H1 (cell line): ENCODE measurements around the gene DTNB. TPM values are rescaled to one million over a fixed set of nuclear protein-coding genes. Genes with fewer than 3 reads are reported as not detected.
A peak's percentile ranks its signal among the peaks of the same experiment; 100 is the strongest.

Experiments used
- ASH2L ChIP-seq: fragments of 200-600, 300-600 bp; sonication (generic); IDR thresholded peaks from one replicate; pipeline ENCODE4 v1.7.1; 2017; ENCODE audit warnings: low read length
- CHD2 ChIP-seq: IDR thresholded peaks from 2 replicates; pipeline ENCODE4 v1.6.1; 2012; ENCODE audit warnings: low read length, improper control_type of control experiment
- NRF1 ChIP-seq: IDR thresholded peaks from 2 replicates; pipeline ENCODE4 v1.6.1; 2011; ENCODE audit warnings: mild to moderate bottlenecking, low read depth, low read length, improper control_type of control experiment
- PHF8 ChIP-seq: fragments of 200-600 bp; sonication (generic); conservative IDR thresholded peaks from 2 replicates; pipeline ENCODE4 v1.7.1; 2012; ENCODE audit warnings: low read depth, mild to moderate bottlenecking, inconsistent platforms, low read length, moderate library complexity
- RAD21 ChIP-seq, 2 experiments: IDR thresholded peaks in 1 of 2; conservative IDR thresholded peaks in 1 of 2; 2 replicates each; pipeline ENCODE4 v1.6.1; 2011; ENCODE audit warnings: low read depth in 2 of 2, low read length in 2 of 2, improper control_type of control experiment in 1 of 2, inconsistent platforms in 1 of 2, mild to moderate bottlenecking in 1 of 2, moderate library complexity in 1 of 2
- SAP30 ChIP-seq: fragments of 300-600 bp; sonication (generic); IDR thresholded peaks from 2 replicates; pipeline ENCODE4 v1.7.1; 2012; ENCODE audit warnings: low read length, moderate library complexity, mild to moderate bottlenecking, inconsistent platforms; ENCODE audit not compliant: insufficient read depth, insufficient replicate concordance
- SP1 ChIP-seq: IDR thresholded peaks from 2 replicates; pipeline ENCODE4 v1.6.1; 2011; ENCODE audit warnings: low read depth, low read length
- polyA plus RNA-seq, 7 experiments: library from polyadenylated mRNA; depleted of rRNA in 3 of 7; stranded (reverse) in 5 of 7; unstranded in 2 of 7; fragments of >200 nt in 5 of 7; fragments of 200-250 nt in 2 of 7; gene quantifications; 1 replicate in 5 of 7; 2 replicates in 1 of 7; 4 replicates in 1 of 7; pipeline versions ENCODE4 v1.2.1 to v1.2.3, GENCODE V29; 2011 to 2013; ENCODE audit warnings: missing spikeins in 2 of 7, mixed read lengths in 2 of 7
- total RNA-seq: library from RNA; stranded (reverse); fragmentation: NEBNext Ultra II Directional; extraction: Animal tissue kit (Norgen Biotek cat#: 25700); gene quantifications from 2 replicates; pipeline ENCODE4 v1.2.1, GENCODE V29; 2021

The DTNB gene
- total and polyA plus RNA-seq, 2 of the 8 experiments (the other 6 are each of a cell fraction or from before 2014, with no cell fraction given): 39.6 to 49.5 TPM

DNA sequence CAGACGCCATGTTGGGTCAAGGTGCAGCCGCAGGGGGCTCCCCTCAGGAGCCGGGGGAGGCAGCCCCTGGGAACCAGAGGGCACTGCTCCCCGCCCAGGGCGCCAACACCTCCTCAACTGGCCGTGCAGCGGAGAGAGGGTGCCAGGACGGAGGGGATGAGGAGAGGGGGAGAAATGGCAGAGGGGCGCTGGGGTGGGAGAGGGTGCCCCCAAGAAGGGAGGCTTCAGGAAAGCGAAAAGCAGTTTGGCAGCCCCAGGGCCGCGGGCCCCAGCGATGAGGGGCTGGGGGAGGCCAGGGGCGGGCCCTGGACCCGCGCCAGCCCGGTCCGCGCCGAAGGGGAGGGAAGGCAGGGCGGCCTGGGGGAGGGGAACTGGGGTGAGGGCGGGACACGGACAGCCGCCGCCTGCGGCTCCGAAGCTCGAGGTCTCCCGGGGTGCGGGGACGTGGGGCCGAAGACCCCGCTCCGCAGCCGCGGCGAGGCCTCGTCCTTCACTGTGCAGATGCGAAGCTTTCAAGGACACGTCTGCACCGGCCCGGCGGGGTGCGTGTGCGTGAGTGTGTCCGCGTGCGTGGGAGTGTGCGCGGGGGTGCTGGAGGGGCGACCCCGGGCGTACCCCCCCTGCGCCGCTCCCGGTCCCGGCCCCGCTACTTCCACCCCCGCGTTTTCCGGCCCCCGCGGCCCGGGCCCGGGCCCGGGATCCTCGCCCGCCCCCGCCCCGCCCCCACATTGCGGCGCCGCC lies 333.0 kb downstream of the DTNB start (continued):
- no peak for TF ChIP-seq SP1
- TF ChIP-seq RAD21 (IDR thresholded peaks at IDR 0.05 in 1 of 2, conservative IDR thresholded peaks at IDR 0.05 in 1 of 2; ENCODE audit: low read depth in 2 of 2, low read length in 2 of 2): no peak
- peak; percentile 50 for TF ChIP-seq ASH2L
- no peak for TF ChIP-seq NRF1
- no peak for TF ChIP-seq PHF8
- no peak for TF ChIP-seq CHD2
- no peak for TF ChIP-seq SAP30
- TF ChIP-seq, all 59 proteins: peak for 6
